Stimulated activated CD4-positive, alpha-beta T cell treated with anti-CD3 and anti-CD28 coated beads, Interleukin-12 subunit alpha, Interleukin-12 subunit beta, amount 100 ng/mL, for 4 hours (primary cell): ENCODE results near the gene ADAMTS2.

Source experiments
- DNase-seq: peaks from one replicate; pipeline ENCODE4 v3.0.0-alpha.2; 2020

ADAMTS2 gene

GRCh38 chr5:179371681-179372680 lies 26.7 kb upstream of the ADAMTS2 start:
- no peak for DNase-seq

DNA sequence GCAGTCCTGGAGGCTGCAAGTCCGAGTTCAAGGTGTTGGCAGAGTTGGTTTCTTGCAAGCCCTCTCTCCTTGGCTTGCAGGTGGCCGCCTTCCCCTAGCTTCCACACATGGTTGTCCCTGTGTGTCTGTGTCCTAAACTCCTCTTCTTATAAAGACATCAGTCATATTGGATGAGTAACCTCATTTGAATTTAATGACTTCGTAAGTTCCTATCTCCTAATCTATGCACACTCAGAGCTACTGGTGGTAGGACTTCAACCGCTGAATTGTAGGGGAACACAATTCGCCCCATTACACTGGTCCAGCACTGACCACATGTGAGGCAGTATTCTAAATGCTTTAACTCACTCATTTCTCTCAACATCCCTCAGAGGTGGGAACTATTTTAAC lies 25.9 kb upstream of the ADAMTS2 start:
- DNase-seq: no peak

GRCh38 chr5:179370490-179371120 lies 25.3 kb upstream of the ADAMTS2 start:
- no peak for DNase-seq

DNA sequence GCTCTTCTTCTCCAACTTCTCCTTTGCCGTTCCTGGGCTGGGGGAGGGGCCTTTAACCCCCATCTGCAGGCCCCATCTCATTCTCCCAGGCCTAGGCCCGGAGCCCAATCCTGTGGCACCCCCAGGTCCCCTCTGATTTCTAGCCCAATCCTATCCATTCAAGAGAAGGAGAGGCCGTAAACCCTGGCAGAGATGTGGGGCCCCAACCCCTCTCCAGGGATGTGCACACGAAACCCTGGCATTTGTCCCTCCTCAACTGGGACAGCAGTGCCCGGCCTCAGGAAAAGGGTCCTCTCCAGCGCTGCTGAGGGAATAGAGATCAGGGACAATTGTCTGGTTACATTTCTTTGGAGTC lies 24.2 kb upstream of the ADAMTS2 start:
- no peak for DNase-seq

GRCh38 chr5:179368806-179369529 lies 23.7 kb upstream of the ADAMTS2 start:
- DNase-seq: no peak

DNA sequence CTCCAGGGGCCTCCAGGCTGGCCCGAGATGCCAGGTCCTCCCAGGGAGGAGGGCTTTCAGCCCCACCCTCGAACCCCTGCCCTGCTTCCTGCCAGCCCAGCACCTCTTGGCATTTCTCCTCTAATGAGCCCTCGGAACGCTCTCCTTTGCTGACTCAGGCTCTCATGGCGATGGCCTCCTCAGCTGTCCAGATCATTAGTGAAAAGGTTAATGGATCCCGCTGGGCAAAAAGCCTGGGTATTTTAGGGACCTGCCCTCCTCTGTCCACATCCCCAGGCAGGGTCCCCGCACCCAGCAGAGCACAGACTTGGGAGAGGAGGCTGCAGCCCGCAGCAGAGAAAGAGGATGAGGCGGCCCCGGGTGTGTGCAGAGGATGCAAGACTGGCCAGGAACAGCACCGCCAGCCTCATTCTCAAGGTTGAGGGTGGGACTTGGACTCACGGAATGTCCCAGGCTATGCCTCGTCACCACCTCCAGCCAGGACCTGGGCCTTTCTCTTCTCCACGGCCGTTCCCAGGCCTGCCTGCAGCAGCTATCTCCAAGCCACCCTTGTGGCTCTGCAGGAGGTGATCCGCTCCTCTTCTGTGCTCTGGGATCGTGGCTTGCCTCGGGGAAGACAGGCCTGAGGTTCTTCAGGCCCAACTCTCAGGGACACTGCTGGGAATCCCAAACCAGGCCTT lies 23.0 kb upstream of the ADAMTS2 start:
- no peak for DNase-seq

DNA sequence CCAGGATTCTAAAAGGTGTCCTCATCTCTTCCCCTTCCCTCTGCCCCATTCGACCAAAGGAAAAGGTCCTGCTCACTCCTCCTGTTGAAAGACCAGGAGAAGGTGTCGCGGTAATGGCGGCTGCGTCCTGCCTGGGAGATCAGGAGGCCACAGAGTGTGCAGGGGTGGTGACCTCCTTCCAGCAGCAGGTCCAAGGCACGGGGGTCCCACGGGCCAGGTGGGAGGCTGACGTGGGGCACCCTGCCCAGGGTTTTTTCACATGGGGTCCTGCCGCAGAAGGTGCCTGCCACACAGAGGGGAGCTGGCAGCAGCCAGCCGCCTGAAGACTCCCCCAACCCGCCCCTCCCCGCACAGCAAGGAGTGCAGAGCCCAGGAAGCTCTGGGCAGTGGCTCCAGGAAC lies 22.2 kb upstream of the ADAMTS2 start:
- no peak for DNase-seq

- DNase-seq: no peak
Measured at GRCh38 chr5:179362355-179362754, 17.1 kb upstream of the ADAMTS2 start.

DNA sequence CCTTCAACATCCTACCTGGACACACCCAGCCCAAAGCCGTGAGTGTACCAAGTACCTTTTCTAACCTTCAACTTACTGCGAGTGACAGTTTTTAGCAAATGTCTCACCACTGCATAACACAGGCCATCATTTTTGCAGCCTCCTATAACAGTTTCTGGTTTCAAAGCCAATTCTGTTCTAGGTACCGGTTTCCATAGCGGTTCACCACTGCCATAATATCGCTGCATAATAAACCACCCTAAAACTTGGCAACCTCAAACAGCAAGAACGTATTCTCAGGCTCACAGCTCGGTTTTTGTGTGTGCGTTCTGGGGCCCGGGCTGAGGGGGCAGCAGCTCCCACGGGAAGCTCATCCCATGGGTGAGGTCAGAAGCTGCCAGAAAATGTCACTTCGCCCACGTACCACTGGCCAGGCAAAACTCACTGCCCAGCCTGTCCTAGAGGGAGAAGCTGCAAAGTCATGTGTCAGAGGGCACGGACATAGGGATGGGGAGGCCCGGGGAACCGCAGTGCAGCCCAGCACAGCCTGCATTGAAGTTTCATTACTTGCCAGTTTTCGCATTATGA lies 15.9 kb upstream of the ADAMTS2 start:
- no peak for DNase-seq

GRCh38 chr5:179357031-179357430 lies 11.8 kb upstream of the ADAMTS2 start:
- no peak for DNase-seq

DNA sequence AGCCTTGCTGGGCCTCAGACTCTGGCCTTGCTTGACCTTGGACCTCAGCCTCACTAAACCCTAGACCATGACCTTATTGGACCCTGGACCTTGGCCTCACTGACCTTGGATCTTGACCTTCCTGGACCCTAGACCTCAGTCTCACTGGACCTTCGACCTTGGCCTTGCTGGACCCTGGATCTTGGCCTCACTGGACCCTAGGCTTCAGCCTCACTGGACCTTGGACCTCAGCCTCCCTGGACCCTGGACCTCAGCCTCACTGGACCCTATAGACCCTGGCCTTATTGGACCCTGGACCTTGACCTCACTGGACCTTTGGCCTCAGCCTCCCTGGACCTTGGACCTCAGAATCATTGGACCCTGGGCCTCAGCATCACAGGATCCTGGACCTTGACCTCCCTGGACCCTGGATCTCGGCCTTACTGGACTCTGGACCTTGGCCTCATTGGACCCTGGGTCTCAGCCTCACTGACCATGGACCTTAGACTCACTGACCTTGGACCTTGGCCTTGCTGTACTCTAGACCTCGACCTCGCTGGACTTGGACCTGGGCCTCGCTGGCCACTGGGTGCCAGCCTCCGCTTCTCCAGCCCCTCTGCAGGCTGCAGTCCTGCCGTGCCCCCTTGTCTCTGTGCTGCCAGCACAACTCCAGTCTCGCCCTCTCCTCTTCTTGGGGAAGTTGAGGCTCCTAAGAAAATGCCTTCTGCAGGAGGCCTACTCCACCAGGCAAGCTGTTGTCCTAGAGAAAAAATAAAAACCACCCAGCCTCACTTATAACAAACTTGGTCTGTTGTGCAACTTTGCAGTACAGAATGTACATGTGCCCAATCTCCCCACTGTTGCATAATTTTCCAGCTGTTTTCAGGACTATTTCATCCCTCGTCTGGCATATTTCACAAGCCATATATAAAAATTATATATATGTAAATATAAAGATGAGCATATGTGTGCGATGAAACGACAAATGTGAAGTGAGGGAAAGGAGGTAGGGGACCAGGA lies 11.0 kb upstream of the ADAMTS2 start:
- no peak for DNase-seq

DNA sequence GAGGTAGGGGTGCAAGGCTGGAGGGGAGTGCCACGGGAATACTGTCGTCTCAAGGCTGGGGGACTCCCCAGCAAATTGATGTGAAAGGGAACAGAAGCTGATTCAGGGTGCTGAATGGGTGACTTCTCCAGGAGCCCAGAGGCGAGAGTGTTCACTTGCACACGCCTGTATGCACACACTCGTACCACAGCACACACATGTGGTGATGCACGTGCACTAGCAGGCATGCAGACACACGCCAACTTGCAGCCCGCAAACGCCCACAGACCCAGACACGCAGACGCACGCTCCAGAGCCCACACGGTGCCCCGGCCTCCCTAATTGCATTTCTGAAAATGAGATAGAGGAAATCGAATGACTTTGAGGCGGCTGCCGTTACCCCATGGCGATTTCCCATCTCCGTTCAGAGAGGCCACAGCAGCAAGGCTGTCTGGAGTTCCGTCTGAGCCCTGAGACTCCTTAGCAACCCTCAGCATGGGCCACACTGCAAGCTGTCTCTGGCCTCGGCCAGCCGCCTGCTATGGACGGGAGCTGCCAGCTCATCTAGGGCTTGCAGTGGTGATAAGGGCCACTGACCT lies 9.1 kb upstream of the ADAMTS2 start:
- DNase-seq: no peak

GRCh38 chr5:179348843-179349242 lies 3.6 kb upstream of the ADAMTS2 start:
- no peak for DNase-seq

DNA sequence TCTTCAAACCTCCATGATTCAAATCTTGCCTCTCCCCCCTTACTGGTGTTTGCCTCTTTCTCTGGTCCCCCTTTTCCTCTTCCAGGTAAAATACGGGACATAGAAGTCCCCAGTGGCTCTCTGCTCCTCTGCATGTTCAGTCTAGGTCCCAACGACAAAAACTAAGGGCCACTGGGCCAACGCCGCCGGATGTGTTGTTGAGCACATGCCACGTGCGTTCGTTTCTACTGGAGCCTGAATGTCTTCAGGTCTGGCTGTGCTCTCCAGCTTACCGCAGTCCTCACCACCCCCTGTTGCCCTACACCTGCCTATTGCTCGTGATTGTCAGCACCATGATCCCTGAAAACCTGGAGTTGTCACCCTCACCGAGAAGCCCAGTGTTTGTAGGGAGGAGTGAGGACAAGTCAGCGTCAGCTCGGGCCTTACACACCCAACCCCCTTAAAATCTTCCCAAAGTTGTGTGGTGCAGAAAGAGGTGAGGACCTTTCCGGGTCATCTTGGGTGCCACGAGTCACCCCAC lies 2.8 kb upstream of the ADAMTS2 start:
- no peak for DNase-seq

GRCh38 chr5:179347581-179347980 lies 2.3 kb upstream of the ADAMTS2 start:
- no peak for DNase-seq

DNA sequence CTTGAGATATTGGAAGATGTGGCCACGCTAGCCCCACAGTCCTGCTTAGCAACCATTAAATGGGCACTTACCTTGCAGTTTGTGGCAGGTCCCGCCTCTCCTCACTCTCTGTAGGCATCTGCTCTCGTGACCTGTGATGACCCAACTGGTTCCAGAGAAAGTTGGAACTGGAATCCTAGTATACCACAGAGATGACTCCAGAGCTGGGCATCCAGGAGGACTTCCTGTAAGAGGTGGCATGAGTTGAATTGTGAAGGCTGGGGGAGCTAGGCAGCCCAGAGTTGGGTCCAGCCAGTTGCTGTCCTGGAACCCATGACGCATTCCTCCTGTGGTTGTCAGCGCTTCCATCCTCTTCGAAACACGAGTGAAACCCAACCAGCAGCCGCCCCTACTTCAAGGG lies 1.6 kb upstream of the ADAMTS2 start:
- DNase-seq: no peak

DNA sequence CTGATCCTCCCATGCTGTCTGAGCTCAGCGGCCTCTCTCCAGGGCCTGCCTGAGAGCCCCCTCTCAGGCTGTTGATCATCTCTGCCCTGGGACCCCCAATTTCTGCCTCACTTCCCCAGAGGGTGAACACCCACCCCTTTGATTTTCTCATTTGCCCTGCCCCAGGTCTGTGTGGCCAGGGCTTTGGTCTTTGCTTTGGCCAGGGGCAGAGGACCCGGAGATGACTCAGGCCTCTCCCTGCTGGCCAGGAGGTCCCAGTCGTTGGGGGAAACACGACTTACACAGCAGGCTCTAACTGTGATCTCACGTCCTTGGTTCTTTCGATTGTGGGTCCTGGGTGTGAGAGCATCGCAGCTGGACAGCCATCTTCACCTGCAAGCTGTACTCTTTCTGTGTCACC lies 1.1 kb upstream of the ADAMTS2 start:
- DNase-seq: no peak

GRCh38 chr5:179345183-179345432 lies 153 bp downstream of the ADAMTS2 start:
- DNase-seq: no peak

- no peak for DNase-seq
Measured at GRCh38 chr5:179344431-179345182, 654 bp downstream of the ADAMTS2 start.

DNA sequence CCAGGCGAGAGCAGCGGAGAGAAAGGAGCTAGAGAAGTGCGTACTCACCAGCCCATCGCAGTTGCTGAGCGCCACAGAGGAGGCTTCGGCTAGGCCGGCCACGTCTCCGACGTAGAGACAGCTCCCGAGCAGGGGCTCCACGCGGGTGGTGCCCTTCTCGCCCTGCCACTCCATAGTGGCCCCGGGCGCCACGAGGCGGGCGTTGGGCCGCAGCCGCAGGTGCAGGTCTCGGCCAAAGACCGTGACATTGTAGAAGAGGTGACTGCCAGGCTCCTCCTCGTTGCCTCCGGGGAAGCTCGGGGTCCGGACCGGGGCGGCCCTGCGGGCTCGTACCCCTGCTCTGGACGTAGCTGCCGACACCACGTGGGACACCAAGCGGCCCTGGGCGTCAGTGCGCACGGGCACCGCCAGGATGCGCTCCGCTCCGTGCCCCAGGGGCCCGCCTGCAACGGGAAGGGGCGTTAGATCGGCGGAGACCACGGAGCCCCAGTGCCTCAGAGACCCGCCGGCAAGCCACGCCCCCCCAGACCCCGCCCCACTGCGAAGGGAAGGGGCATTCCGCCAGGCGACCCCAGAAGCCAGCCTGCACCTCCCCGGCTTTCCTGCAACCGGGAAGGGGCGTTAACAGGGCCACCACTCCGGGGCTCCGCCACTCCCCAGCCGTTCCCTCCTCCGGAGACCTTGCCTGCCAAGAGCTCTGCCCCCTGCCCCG lies 1.4 kb downstream of the ADAMTS2 start:
- DNase-seq: no peak
